ENCODE results near the gene DNAJC10.
"Not testable (repeated sequence)": the region's sequence is repeated elsewhere in the genome, so short reads cannot be mapped to it uniquely, and the experiment has no call there.

GRCh38 chr2:182745894-182746293 is 29.8 kb downstream of the DNAJC10 start:
- TF ChIP-seq POLR2A (IDR thresholded peaks at IDR 0.05; ENCODE audit: low read depth); CTCF (IDR thresholded peaks at IDR 0.05); POLR2AphosphoS5 (IDR thresholded peaks at IDR 0.05); EP300 (IDR thresholded peaks at IDR 0.05): not testable (repeated sequence)
